WI38 (cell line): Measurements from ENCODE around the gene ABCG2.
"Not testable (repeated sequence)": the region's sequence is repeated elsewhere in the genome, so short reads cannot be mapped to it uniquely, and the experiment has no call there.

Experiments
- H3K4me3 ChIP-seq: 2 replicates; pipeline ENCODE4 v1.5.1; 2011; ENCODE audit warnings: low read depth, mild to moderate bottlenecking, control low read depth, low read length
- CTCF ChIP-seq: IDR thresholded peaks from 2 replicates; pipeline ENCODE4 v1.5.1; 2012; ENCODE audit warnings: low read depth, mild to moderate bottlenecking, control low read depth, low read length

ABCG2 gene

DNA sequence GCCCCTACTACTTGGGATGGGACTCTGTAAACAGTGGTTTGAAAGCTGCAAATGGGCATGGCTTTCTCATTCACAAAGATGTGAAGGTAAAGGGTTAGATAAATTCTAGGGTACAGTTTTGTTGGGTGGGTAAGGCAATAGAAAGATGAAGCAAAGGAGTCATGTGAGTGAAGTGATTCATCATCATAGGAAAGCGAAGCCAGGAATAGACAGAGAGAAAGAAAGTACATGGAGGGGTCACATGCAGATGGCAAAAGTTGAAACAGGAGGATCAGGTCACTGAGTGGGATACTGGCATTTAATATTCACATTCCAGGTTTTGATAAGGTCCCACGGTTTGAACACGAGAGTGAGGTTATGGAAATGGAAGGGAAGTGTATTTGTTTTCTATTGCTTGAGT, 8.2 kb upstream of the ABCG2 start:
- no peak for TF ChIP-seq CTCF
- H3K4me3 ChIP-seq = no peak overlapping the region

GRCh38 chr4:88163336-88163735, 4.9 kb upstream of the ABCG2 start:
- no peak overlapping the region for H3K4me3 ChIP-seq
- TF ChIP-seq CTCF = no peak

GRCh38 chr4:88162626-88163025, 4.2 kb upstream of the ABCG2 start:
- TF ChIP-seq CTCF = no peak
- no peak overlapping the region for H3K4me3 ChIP-seq

- no peak for TF ChIP-seq CTCF
- H3K4me3 ChIP-seq = peak overlapping the region; percentile 69
These were observed 838 bp upstream of the ABCG2 start for GRCh38 chr4:88159229-88159725.

DNA sequence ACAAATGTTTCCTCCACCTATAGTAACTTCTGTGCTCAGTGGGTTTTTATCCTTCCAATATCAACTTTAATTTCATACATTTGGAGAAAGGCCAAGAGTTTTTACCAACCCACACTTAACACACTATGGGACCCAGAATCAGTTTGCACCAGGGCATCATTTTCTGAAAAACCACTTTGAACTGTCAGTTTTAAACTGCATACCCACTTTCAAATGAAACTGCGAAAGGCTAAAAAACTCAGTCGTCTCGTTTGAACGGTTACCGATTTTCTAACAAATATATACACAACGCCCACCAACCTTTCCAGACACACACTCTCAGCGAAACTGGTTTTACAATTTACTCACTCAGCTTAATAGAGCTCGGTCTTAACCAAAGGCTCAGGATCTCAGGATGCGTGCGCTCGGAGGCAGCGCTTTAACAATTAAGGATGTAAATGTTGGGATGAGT, 376 bp downstream of the ABCG2 start:
- no peak for TF ChIP-seq CTCF
- peak overlapping the region; percentile 69 for H3K4me3 ChIP-seq

DNA sequence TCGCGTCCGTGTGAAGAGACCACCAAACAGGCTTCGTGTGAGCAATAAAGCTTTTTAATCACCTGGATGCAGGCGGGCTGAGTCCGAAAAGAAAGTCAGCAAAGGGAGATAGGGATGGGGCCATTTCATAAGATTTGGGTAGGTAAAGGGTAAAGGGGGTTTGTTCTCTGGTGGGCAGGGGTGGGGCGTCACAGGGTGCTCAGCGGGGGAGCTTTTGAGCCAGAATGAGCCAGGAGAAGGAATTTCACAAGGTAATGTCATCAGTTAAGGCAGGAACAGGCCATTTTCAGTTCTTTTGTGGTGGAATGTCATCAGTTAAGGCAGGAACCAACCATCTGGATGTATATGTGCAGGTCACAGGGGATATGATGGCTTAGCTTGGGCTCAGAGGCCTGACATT, 6.1 kb downstream of the ABCG2 start:
- H3K4me3 ChIP-seq = not testable (repeated sequence)

- H3K4me3 ChIP-seq = no peak overlapping the region
- TF ChIP-seq CTCF = no peak
These were observed 9.9 kb downstream of the ABCG2 start for GRCh38 chr4:88148560-88148959.

- TF ChIP-seq CTCF = no peak
- no peak overlapping the region for H3K4me3 ChIP-seq
These were observed 10.6 kb downstream of the ABCG2 start for GRCh38 chr4:88147799-88148217.
